Stimulated activated CD4-positive, alpha-beta T cell treated with anti-CD3 and anti-CD28 coated beads, Interleukin-1b, Interleukin-23, amount 100 ng/mL, for 48 hours (primary cell): ENCODE data around the gene TELO2.

ENCODE experiments used
- DNase-seq: peaks from one replicate; pipeline ENCODE4 v3.0.0-alpha.2; 2020

The TELO2 gene

GRCh38 chr16:1539720-1540555, 46.8 kb downstream of the TELO2 start:
- no peak for DNase-seq

GRCh38 chr16:1540556-1540855, 47.3 kb downstream of the TELO2 start:
- no peak for DNase-seq

DNA sequence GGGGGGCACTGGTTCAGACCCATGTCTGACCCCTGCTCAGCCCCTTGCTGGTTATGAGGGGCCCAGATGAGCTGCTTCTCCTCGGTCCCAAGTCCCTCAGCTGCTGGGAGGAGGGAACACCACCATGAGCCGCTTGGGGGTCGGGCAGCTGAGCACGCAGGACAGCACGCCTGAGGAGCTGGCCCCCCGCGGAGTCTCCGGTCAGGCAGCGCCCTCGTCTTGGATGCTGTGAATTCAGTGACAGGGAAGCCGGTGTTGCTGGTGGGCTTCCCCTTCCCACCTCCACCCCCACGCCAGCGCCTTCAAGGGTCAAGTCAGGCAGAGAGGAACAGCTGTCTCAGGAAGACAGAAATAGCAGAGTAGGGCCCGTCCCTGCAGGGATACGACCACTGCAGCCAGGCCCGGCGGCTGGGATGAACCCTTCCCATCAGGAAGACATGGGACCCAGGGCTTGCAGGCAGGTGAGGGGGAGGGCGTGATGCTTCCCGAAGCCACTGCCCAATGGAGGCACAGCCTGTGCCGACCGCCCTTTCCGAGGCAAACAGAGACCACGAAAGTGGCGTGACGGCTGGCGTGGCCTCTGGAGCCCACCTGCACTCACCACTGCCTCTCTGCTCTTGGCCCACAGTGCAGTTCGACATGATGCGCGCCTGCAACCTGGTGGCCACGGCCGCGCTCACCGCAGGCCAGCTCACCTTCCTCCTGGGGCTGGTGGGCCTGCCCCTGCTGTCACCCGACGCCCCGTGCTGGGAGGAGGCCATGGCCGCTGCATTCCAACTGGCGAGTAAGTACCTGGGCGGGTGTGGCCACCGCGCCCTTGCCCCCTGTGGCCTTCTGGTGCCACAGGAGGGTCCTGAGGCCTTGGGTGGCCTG, 48.4 kb downstream of the TELO2 start:
- no peak for DNase-seq

- no peak for DNase-seq
Observed at GRCh38 chr16:1542166-1542500, 49.0 kb downstream of the TELO2 start.

DNA sequence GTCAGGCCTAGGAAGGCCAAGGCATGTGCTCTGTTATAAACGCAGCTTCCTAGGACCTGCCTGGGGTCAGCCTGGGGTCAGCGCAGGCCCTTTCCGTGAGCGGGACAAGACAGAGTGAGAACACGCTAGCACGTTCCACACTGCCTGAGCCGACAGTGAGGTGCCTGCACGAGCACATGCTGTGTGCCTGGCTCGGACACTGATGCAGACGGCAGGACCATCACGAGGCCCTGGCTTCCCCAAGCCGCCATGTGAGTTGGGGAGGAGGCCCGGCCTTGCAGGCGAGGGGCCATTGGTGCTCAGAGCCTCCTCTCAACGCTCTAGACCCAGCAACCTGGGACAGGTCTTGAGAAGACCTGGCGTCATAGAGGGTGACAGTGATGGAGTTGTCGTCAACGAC, 49.4 kb downstream of the TELO2 start:
- DNase-seq = no peak

DNA sequence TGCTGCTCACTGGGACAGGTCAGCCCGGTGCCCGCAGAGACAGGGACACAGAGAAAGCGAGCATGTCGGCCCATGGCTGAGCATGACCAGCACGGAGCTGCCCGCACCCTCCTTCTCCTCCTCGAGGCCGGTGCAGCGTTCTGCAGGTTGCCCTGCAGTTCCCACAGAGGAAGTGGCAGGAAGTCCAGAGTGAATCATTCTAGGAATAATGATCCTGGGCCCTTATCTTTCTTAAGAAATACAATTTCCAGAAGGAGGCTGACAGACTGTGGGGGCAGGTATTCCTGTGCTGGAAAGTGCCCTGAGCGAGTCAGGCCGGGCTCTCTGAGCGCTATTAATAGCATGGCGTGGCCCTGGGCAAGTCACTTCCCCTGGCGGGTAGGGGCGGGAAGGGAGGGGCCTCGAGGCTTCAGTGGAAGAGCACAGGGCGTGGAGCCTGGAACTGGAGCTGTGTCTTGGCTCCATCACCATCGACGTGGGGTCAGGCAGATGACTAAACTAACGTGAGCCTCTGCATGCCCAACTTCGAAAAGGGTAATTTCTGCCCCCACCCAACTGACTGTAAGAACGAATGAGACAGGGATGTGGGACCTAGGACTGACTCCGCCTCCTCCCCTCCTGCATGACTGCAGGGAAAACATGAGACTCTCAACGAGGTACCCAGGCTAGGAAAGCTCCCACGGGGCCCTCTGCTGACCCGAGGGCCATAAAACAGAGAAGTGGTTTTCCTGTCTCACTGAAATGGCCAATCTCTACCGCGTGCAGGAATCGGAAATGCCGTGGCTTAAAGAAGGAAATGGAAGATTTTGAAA, 50.1 kb downstream of the TELO2 start:
- peak; percentile 84 for DNase-seq

DNA sequence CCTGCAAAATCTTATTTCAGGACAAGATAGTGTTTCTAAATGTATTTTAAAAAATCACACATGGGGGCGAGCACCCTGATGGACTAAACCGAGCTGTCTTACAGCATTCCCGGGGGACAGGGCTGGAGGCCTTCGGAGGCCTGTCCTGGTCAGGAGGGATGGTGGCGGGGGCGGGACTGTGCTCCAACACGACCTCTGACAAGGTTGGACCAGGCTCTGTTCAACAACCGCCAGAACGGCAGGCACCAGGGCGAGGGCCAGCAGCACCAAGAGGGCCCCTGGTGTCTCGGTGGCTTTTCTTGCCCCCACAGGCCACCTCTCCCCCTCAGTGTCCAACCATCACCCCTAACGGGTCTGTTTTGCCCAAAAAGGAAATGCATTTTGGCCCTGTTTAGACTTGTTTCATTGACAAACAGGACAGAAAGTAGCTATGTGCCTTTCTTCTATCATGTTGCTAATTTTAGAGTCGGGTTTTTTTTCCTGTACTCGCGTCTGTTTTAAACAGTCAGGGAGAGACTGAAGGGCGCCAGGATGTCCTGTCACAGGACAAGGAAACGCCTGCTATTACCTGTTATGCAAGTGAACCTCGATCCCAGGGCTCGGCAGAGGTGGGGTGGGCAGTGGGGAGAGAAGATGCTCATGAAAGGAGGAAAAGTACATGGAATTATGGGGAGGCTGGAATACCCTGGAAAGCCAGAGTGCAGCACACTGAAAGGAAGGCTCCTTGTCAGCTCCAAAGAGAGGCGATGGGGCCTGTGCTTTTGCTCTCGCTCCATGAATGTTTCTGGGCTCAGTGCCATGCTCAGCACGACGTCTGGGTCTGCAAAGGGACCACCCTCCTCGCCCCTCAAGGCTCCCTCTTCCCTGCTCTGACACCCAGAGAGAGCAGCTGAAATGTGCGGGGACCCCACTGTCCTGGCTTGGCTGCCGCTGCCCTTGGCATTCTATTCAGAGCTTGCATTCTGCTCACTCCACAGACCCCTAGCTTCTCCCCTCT, 52.2 kb downstream of the TELO2 start:
- no peak for DNase-seq

- DNase-seq = no peak
Observed at GRCh38 chr16:1546430-1546829, 53.3 kb downstream of the TELO2 start.

- DNase-seq = no peak
Observed at GRCh38 chr16:1548233-1548632, 55.1 kb downstream of the TELO2 start.

- DNase-seq = no peak
Observed at GRCh38 chr16:1548727-1549126, 55.6 kb downstream of the TELO2 start.

GRCh38 chr16:1550069-1550468, 56.9 kb downstream of the TELO2 start:
- no peak for DNase-seq

DNA sequence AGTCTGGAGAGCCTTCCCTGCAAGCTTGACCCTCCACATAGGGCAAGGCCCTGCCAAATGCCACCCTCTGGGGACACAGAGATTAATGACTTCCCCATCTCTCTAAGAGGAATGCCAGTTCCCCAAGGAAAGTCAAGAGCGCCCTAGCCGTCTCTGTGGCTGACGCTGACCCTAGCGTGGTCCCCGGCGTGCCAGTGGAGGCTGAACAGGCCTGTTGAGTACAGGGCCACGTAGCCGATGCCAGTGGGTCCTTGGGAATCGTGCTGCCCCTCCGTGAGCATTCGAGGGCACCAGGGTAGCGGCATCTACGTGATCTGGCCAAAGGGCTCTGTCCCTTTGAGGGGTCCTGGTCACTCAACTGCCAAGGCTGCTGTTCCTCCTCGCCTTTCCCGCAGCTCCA, 57.5 kb downstream of the TELO2 start:
- DNase-seq = no peak

DNA sequence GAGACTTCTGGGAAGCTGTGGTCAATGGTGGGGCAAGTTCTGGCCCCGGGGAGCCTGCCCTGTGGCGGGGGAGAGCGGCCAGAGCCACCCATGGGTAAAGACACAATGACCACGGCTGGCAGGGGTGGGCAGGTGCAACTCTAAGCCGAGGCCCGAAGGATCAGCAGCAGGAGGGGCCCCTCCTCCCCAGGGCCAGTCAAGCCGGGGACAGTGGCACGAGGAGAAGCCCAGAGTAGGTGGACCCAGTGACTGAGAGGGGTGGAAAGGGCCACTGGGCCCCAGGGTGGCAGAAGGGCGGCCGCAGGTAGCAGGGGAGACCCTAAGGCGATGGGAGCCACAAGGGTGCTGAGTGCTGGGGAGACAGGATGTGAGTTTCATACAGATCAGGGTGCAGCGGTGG, 58.0 kb downstream of the TELO2 start:
- DNase-seq = no peak

GRCh38 chr16:1552129-1552528, 59.0 kb downstream of the TELO2 start:
- DNase-seq = no peak

DNA sequence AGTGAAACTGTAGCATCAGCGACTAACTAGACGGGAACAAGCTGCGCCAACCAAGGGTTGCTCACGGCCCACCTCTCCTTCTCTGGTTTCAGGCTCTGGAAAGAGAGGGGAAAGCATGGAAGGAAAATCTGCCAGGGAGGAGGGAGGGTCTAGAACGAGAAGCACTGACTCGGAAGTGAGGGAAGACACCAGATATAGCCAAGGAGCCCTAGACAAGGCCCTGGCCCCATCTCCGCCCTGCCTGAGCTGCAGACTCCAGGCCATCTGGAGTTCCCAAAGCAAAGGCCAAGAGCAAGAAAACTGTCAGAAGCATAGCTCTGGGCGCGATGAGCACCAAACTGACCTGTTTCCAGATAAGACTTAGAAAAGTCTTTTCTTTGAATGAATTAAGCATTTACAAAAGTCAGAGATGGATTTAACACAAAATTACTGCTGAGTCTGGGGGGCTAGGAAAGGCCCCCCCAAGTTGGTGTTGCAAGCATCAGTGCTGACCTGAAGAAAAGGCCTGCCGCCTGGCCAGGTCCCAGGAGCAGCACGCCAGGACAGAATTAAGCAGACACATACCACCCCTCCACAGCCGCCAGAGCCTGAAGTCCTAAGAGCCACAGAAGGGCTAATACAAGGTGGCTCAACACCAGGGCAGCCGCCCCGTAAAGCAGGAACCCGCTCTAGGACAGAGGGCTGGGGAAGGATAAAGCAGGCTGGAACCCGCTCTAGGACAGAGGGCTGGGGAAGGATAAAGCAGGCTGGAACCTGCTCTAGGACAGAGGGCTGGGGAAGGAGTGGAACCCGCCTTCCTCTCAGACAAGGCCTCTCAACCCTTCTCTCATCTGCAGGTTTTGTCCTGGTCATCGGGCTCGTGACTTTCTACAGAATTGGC, 61.0 kb downstream of the TELO2 start:
- no peak for DNase-seq

- no peak for DNase-seq
Observed at GRCh38 chr16:1554826-1555445, 61.8 kb downstream of the TELO2 start.

DNA sequence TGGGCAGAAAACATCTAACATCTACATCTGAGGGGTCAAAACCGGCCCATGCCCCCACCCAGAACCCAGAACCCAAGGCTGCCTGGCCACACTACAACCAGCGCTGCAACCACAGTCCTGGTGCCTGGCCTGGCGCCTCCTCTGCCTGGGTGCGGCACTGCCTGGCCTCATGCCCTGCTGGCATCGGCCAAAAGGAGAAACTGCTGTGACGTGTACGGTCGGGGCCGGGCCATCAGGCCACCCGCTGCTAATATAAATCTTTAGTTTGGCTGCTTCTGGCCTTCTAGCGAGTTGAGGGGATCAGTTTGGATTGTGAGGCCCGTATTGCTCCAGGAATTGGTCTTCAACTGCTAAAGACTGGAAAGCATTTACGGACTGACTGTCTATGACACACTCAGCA, 63.1 kb downstream of the TELO2 start:
- no peak for DNase-seq

DNA sequence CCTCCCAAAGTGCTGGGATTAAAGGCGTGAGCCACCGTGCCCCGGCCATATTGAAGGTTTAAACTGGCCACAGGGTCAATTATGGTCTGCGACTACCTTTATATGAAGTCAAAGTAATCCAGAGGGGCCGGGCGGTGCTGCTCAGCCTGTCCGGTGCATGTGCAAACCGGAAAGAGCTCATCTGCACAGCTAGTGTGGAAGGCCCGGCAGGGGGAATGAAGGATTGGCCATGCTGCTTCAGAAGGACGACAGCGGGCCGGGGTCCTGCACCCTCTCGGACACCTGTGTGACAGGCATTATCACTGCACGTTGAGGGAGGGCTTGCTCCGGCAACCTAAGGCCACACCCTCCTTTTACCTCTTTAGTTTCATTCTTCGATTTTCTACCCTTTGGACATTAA, 63.9 kb downstream of the TELO2 start:
- DNase-seq = no peak

DNA sequence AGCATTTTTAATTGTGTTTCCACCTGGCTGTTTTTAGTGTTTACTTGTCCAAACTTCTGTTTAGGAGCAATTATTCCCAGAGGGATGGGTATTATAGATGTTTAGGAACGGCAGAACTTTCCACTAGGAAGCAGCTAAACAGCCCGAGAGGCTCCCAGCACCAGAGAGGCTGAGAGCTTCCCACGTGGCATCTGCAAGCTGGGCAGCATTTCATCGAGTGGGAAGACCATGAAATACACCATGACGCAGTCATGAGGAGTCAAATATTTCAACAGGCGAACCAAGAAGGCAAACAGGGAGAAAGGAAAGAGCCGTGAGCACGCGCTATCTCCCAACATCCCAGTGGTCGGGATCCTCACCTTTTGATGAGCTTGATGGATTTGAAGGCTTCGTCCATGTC, 64.4 kb downstream of the TELO2 start:
- DNase-seq = no peak

DNA sequence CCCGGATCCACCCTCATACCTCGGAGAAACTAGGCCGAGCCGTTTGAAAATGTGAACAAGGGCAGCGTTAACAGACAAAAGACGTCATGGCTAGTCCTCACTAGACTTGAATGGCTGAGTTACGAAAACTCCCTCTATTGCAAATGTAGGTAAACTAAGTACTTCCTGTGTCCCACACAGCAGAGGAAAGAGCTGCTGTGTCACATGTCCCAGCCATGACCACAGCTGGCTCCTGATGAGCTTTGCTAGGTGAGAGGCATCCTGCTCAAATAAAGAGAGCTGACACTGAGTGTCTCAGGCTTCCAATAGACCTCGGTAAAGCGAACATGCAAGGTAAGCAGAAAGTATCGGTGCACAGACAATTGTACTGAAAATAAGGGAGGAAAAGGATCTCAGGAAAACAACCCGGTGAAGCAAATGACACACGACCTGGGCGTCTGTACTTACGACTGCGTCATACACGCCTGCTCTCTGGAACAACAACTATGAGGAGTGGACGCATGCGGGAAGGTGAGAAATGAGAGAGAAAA, 66.4 kb downstream of the TELO2 start:
- DNase-seq = peak; percentile 22
